PC-3 (cell line): ENCODE measurements around the gene ZMYM4.

Source experiments
- CTCF ChIP-seq: fragments of 300-600 bp; sonication (generic); conservative IDR thresholded peaks from 2 replicates; pipeline ENCODE4 v1.5.1; 2017; ENCODE audit warnings: antibody characterized with exemption, low read depth, mild to moderate bottlenecking, low read length
- EZH2 ChIP-seq: fragments of 300-600 bp; sonication (generic); IDR thresholded peaks from one replicate; pipeline ENCODE4 v1.6.1; 2017; ENCODE audit warnings: antibody characterized with exemption, mild to moderate bottlenecking, low read length; ENCODE audit not compliant: unreplicated experiment

GRCh38 chr1:35452106-35452774 is 183.7 kb downstream of the ZMYM4 start:
- no peak for TF ChIP-seq EZH2
- no peak for TF ChIP-seq CTCF
